GM12872 (cell line): ENCODE results near the gene LRP1-AS.

Source experiments
- TF ChIP-seq, protein P1 (sequence below): IDR thresholded peaks from 3 replicates; pipeline ENCODE4 v1.5.1; 2011; ENCODE audit warnings: low read depth, mild to moderate bottlenecking, low read length, moderate library complexity; ENCODE audit not compliant: insufficient read depth

Gene LRP1-AS

DNA sequence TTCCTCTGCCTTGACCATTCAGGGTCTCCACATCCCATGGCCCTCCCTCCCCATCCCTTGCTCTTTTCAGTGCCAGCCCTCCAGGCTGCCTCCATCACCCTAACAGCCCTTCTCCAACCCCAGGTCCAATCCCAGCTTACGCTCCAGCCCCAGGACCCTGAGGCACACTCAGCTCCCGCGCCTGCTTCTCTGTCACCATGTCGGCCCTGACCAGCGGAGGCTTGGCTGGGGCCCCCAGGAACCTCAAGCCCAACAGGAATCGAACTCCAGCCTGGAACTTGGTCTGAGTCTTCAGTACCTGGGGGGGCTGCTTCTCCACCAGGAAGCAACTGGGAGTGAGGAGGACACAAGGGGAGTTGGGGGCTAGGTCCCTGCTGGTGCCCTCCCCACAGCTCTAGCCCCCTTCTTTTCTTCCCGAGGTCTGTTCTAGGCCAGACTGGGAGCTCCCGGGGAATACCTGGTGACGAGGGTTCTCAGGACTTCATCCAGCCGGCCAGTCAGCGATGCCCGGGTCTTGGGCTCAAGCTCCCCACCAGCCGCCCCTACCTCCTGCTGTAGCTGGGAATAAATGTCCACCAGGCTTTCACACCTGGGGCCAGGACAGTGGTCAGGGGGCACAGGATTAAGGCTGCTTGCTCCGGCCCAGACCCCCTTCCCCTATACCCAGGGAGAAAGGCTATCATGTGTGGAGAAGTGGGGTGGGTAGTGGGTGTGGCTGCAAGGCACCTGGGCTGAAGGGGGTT, 42.2 kb downstream of the LRP1-AS start:
- TF ChIP-seq, protein P1, sequence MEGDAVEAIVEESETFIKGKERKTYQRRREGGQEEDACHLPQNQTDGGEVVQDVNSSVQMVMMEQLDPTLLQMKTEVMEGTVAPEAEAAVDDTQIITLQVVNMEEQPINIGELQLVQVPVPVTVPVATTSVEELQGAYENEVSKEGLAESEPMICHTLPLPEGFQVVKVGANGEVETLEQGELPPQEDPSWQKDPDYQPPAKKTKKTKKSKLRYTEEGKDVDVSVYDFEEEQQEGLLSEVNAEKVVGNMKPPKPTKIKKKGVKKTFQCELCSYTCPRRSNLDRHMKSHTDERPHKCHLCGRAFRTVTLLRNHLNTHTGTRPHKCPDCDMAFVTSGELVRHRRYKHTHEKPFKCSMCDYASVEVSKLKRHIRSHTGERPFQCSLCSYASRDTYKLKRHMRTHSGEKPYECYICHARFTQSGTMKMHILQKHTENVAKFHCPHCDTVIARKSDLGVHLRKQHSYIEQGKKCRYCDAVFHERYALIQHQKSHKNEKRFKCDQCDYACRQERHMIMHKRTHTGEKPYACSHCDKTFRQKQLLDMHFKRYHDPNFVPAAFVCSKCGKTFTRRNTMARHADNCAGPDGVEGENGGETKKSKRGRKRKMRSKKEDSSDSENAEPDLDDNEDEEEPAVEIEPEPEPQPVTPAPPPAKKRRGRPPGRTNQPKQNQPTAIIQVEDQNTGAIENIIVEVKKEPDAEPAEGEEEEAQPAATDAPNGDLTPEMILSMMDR = no peak

DNA sequence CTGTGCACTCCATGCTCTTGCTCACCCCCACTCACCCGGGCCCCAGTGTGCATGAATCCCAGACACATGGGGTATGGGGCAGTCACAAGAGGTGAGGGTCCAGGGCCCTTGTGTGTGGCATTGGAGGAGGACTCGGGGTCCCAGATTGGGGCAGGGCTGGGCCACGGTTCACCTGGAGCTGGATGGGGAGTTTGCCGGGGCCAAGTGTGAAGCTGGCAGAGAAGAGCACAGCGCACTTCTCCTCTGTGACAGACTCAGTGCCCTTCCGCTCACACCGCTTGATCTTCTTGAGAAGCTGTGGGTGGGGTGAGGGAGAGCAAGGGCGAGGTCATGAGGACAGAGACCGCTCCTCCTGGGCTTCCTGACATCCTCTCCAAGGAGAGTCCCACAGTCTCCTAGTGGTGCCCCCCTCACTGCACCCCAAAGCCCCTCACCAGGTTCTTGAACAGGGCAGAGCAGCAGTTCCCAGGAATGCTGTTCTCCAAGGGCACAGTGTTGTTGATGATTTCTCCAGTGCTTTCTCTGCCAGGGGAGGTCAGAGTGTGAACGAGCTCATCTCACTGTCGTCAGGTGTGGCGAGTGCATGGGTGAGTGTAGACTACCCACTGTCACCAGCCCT, 43.0 kb downstream of the LRP1-AS start:
- TF ChIP-seq, protein P1 = no peak

DNA sequence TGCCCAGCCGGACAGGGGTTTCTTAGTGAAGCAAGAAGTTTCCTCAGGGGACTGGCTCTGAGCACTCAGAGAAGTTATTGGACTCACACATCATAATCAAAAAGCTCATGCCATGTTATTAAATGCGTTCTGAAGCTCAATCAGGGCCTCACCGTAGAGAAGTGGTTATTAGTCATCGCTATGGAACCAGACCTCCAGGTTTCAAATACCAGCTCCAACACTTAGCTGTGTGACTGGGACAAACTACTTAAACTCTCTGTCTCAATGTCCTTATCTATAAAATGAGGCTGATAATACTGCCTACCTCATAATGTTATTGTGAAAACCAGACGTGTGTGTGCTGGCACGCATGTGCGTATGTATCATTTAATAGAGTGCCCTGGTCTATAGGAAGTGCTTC, 43.6 kb downstream of the LRP1-AS start:
- TF ChIP-seq, protein P1 = no peak

DNA sequence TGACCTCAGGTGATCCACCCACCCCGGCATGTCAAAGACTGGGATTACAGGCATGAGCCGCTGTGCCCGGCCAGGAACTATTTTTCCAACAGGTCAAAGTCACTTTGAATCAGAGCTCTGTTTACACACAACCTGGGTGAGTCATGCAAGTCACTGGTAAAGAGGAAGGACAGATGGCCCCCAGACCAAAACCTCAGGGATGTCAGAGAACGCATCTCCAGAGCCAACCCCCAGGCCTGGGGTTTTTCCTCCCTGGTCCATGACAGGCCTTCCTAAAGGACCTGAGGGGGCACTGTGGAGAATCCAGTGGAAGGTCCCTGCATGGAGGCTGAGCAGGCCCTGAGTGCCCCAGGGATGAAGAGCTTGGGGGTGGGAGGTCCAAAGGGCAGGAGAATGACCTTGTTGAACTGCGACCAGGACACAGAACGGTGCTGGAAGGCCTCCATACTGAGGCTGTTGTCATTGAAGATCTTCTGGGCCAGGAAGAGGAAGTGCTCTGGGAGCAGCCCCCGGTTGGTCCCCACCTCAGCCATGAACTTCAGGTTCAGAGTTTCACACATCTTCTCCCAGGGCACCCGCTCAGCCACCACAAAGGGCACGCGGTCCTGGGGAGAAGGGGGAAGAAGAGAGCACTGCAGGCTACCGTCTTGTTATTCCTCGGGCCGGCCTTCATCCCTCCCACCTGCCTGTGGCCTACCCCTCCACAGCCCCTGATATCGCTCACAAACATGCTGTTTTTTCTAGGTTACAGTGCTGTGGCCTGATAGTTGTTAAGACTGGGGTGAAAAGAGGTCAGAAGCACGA, 45.3 kb downstream of the LRP1-AS start:
- TF ChIP-seq, protein P1 = 0 out of 3 replicates have a peak, but pooled peaks have one; percentile 4

DNA sequence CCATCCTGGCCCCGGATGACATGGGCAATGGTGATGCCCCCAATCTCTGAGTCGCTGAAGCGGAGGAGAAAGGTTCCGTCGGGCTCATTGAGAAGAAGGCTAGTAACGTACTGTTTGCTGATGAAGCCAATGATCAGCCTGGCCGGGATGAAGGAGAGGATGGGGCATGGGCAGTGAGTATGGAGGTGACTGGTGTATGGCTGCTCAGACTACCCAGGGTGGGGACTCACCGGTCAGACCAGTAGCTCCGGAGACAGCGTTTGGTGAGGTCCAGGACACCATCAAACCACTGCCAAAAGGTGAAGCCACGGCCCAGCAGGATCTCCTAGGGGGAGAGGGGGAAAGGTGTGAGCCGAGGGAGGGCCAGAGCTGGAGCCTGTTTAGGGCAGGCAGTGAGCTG, 47.7 kb downstream of the LRP1-AS start:
- TF ChIP-seq, protein P1 = no peak

DNA sequence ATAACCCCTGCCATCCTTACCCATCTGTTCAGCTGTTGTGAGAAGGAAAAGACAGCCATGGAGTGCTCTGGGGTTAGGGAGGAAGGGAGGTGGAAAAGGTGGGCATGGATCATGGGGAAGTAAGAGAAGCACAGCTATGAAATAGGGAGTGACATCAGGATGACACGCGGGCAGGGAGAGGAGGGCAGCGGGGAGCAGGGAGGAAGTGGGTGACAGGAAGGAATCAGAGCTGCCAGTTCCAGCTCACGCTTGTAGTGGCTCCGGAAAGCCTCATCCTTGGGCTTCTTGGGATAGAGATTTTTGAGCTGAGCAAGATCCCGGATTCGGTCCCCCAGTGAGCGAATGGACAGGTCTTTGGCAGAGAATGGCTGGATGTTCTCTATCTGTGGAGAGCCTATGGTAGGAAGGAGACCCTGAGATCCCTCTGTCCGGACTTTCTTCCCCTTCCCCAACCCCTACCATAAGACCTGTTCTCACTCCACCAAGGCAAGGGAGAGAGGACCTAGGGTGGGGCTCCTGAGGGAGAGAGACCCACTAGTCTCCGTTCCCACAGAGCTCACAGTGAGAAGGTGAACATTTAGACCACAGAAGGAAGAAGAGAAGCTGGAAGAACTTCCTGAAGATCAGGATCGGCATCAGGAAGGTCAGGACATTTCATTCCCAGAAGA, 48.2 kb downstream of the LRP1-AS start:
- TF ChIP-seq, protein P1 = no peak

DNA sequence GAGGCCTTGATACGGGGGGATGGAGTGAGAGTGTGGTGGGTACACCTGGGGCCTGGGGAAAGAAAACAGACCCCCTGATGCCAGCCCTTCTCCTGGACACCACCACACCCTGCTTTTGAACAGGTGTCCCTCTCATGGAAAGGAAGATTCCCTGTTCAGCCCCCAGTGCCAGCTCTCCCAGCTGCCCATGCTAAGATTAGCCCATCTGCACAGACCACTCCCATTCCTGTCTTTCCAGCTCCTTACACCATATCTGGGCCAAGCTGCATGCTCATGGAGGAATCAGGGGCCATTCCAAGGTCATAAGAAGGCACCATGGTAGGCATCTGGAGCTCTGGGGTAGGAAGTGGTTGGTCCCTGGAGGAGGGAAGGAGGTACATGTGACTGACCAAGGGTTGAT, 48.9 kb downstream of the LRP1-AS start:
- TF ChIP-seq, protein P1 = no peak
